ENCODE measurements around the gene GSTM4. TPM values are rescaled to one million over a fixed set of nuclear protein-coding genes. Genes with fewer than 3 reads are reported as not detected.
"Not testable (repeated sequence)": the region's sequence is repeated elsewhere in the genome, so short reads cannot be mapped to it uniquely, and the experiment has no call there.

The GSTM4 gene
- polyA plus RNA-seq, 2 of the 4 experiments (the other 2 are of a cell fraction): 13.0 to 17.2 TPM

- CTCF ChIA-PET: no interaction called here
- Histone ChIP-seq H3K4me2 (no peak overlapping the region), H3K4me1 (no peaks in the 10 kb centered on the region), H3K4me3 (no peak overlapping the region), H3K9me3 (no peaks in the 10 kb centered on the region), H3K27ac (no peak overlapping the region)
- WGBS (ENCODE audit: missing lambda C conversion rate): 93% methylated on average over 21 of the region's 22 CpGs
- POLR2A ChIA-PET: no interaction called here
- FAIRE-seq (no peak), ATAC-seq (no peak), DNase-seq (ENCODE audit: low read depth in 1 of 2, low spot score in 1 of 2) (no peak)
- TF ChIP-seq FOSB (CRISPR knock-in tag; IDR thresholded peaks at IDR 0.05): no peak
- TF ChIP-seq MAZ (IDR thresholded peaks at IDR 0.05; ENCODE audit: borderline replicate concordance, low read depth, low read length): no peak
- no peak for TF ChIP-seq HES2 (IDR thresholded peaks at IDR 0.05)
- no peak for TF ChIP-seq USF2 (IDR thresholded peaks at IDR 0.05)
- no peak for TF ChIP-seq ZNF302 (CRISPR knock-in tag; IDR thresholded peaks at IDR 0.05)
- no peak for TF ChIP-seq EP300 (IDR thresholded peaks at IDR 0.05)
Measured at GRCh38 chr1:109669246-109669948, 13.5 kb downstream of the GSTM4 start.

GRCh38 chr1:109669949-109670302 lies 14.0 kb downstream of the GSTM4 start:
- CTCF ChIA-PET; DNase-seq (ENCODE audit: low read depth in 1 of 2, low spot score in 1 of 2); H3K4me2 ChIP-seq; ATAC-seq; FAIRE-seq; H3K9me3 ChIP-seq; H3K4me3 ChIP-seq; H3K4me1 ChIP-seq; H3K27ac ChIP-seq: not testable (repeated sequence)
- WGBS (ENCODE audit: missing lambda C conversion rate): 81% methylated on average over 5 of the region's 5 CpGs
- POLR2A ChIA-PET: interaction anchor here (0.6 kb wide), 1 partner anchor 50 kb away, joined by 3 read pairs; no protein-coding TSS in a partner anchor

- 68% methylated on average over 4 of the region's 5 CpGs for WGBS (ENCODE audit: missing lambda C conversion rate)
- DNase-seq (ENCODE audit: low read depth in 1 of 2, low spot score in 1 of 2) (no peak), ATAC-seq (no peak), FAIRE-seq (no peak)
- Histone ChIP-seq H3K4me2 (no peak overlapping the region), H3K27ac (no peak overlapping the region), H3K9me3 (no peaks in the 10 kb centered on the region), H3K4me1 (no peaks in the 10 kb centered on the region), H3K4me3 (no peak overlapping the region)
- POLR2A ChIA-PET: no interaction called here
- CTCF ChIA-PET: interaction anchor here (1.5 kb wide), 1 partner anchor 313 kb away, joined by 4 read pairs; no protein-coding TSS in a partner anchor
- no peak for TF ChIP-seq MAZ (IDR thresholded peaks at IDR 0.05; ENCODE audit: borderline replicate concordance, low read depth, low read length)
- TF ChIP-seq HEYL (CRISPR knock-in tag; IDR thresholded peaks at IDR 0.05): no peak
- TF ChIP-seq RCOR1 (IDR thresholded peaks at IDR 0.05; ENCODE audit: low read depth, low read length): no peak
- TF ChIP-seq RFX5 (IDR thresholded peaks at IDR 0.05): no peak
- TF ChIP-seq KDM1A (IDR thresholded peaks at IDR 0.05; ENCODE audit: low read depth): no peak
- no peak for TF ChIP-seq CBX2 (IDR thresholded peaks at IDR 0.05; ENCODE audit: borderline replicate concordance, low read depth)
Measured at GRCh38 chr1:109671067-109671466, 15.2 kb downstream of the GSTM4 start.

- H3K4me3 ChIP-seq; FAIRE-seq; H3K4me1 ChIP-seq; H3K27ac ChIP-seq; H3K4me2 ChIP-seq; H3K9me3 ChIP-seq; DNase-seq (ENCODE audit: low read depth in 1 of 2, low spot score in 1 of 2); CTCF ChIA-PET; ATAC-seq; POLR2A ChIA-PET: not testable (repeated sequence)
- WGBS (ENCODE audit: missing lambda C conversion rate): 89% methylated on average over 2 of the region's 2 CpGs
Measured at GRCh38 chr1:109673861-109674260, 18.0 kb downstream of the GSTM4 start.

- DNase-seq (ENCODE audit: low read depth in 1 of 2, low spot score in 1 of 2); H3K4me1 ChIP-seq; POLR2A ChIA-PET; CTCF ChIA-PET; FAIRE-seq; ATAC-seq; H3K4me3 ChIP-seq; H3K27ac ChIP-seq; H3K9me3 ChIP-seq; H3K4me2 ChIP-seq: not testable (repeated sequence)
- 89% methylated on average over 3 of the region's 3 CpGs for WGBS (ENCODE audit: missing lambda C conversion rate)
Measured at GRCh38 chr1:109676683-109677381, 20.9 kb downstream of the GSTM4 start.
